ENCODE results near the gene CDC14A. TPM values are rescaled to one million over a fixed set of nuclear protein-coding genes. Genes with fewer than 3 reads are reported as not detected.

Gene CDC14A
- total RNA-seq, 1 donor from 2014 or later: 8.7 TPM

DNA sequence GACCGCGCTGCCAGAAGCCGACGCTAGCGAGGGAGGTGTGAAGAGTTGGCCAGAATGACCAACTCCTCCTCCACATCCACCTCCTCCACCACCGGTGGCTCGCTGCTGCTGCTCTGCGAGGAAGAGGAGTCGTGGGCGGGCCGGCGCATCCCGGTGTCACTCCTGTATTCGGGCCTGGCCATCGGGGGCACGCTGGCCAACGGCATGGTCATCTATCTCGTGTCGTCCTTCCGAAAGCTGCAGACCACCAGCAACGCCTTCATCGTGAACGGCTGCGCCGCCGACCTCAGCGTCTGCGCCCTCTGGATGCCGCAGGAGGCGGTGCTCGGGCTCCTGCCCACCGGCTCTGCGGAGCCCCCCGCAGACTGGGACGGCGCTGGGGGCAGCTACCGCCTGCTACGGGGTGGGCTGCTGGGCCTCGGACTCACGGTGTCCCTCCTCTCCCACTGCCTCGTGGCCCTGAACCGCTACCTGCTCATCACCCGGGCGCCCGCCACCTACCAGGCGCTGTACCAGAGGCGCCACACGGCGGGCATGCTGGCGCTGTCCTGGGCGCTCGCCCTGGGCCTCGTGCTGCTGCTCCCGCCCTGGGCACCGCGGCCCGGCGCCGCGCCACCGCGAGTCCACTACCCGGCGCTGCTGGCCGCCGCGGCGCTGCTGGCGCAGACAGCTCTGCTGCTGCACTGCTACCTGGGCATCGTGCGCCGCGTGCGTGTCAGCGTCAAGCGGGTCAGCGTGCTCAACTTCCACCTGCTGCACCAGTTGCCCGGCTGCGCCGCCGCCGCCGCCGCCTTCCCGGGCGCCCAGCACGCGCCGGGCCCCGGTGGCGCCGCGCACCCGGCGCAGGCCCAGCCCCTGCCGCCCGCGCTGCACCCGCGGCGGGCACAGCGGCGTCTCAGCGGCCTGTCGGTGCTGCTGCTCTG is 186.9 kb downstream of the CDC14A start:
- no peak for DNase-seq (ENCODE audit: low read depth)
- peaks cover 25% of the 10 kb centered on the region for H3K27me3 ChIP-seq (ENCODE audit: control insufficient read depth, insufficient read depth, low read length)
- peak; percentile 15 for TF ChIP-seq CTCF (IDR thresholded peaks at IDR 0.05; ENCODE audit: insufficient read depth, low read length, poor library complexity, severe bottlenecking)
- H3K36me3 ChIP-seq (ENCODE audit: control insufficient read depth, insufficient read depth, low read length): no peaks in the 10 kb centered on the region
- H3K4me3 ChIP-seq (ENCODE audit: low read depth, low read length): peak overlapping the region; percentile 30

GRCh38 chr1:100539836-100540536 is 187.7 kb downstream of the CDC14A start:
- Histone ChIP-seq H3K27me3 (ENCODE audit: control insufficient read depth, insufficient read depth, low read length) (peaks cover 25% of the 10 kb centered on the region), H3K36me3 (ENCODE audit: control insufficient read depth, insufficient read depth, low read length) (no peaks in the 10 kb centered on the region), H3K4me3 (ENCODE audit: low read depth, low read length) (peak overlapping the region; percentile 11)
- no peak for DNase-seq (ENCODE audit: low read depth)
- no peak for TF ChIP-seq CTCF (IDR thresholded peaks at IDR 0.05; ENCODE audit: insufficient read depth, low read length, poor library complexity, severe bottlenecking)

- DNase-seq (ENCODE audit: low read depth): no peak
- no peaks in the 10 kb centered on the region for H3K36me3 ChIP-seq (ENCODE audit: control insufficient read depth, insufficient read depth, low read length)
- H3K4me3 ChIP-seq (ENCODE audit: low read depth, low read length): no peak overlapping the region
- no peak for TF ChIP-seq CTCF (IDR thresholded peaks at IDR 0.05; ENCODE audit: insufficient read depth, low read length, poor library complexity, severe bottlenecking)
- H3K27me3 ChIP-seq (ENCODE audit: control insufficient read depth, insufficient read depth, low read length): peaks cover 22% of the 10 kb centered on the region
These were observed 190.0 kb downstream of the CDC14A start for GRCh38 chr1:100542285-100542684.

- peak; percentile 31 for TF ChIP-seq CTCF (IDR thresholded peaks at IDR 0.05; ENCODE audit: insufficient read depth, low read length, poor library complexity, severe bottlenecking)
- no peak for DNase-seq (ENCODE audit: low read depth)
- no peaks in the 10 kb centered on the region for H3K36me3 ChIP-seq (ENCODE audit: control insufficient read depth, insufficient read depth, low read length)
- peaks cover 15% of the 10 kb centered on the region for H3K27me3 ChIP-seq (ENCODE audit: control insufficient read depth, insufficient read depth, low read length)
- no peak overlapping the region for H3K4me3 ChIP-seq (ENCODE audit: low read depth, low read length)
These were observed 191.3 kb downstream of the CDC14A start for GRCh38 chr1:100543640-100544039.

GRCh38 chr1:100544791-100545190 is 192.5 kb downstream of the CDC14A start:
- no peak for DNase-seq (ENCODE audit: low read depth)
- Histone ChIP-seq H3K27me3 (ENCODE audit: control insufficient read depth, insufficient read depth, low read length) (peaks cover 4% of the 10 kb centered on the region), H3K4me3 (ENCODE audit: low read depth, low read length) (no peak overlapping the region), H3K36me3 (ENCODE audit: control insufficient read depth, insufficient read depth, low read length) (no peaks in the 10 kb centered on the region)
- TF ChIP-seq CTCF (IDR thresholded peaks at IDR 0.05; ENCODE audit: insufficient read depth, low read length, poor library complexity, severe bottlenecking): no peak

Data from kidney epithelial cell (primary cell).